ENCODE results near the gene MLLT3. TPM values are rescaled to one million over a fixed set of nuclear protein-coding genes. Genes with fewer than 3 reads are reported as not detected.

MLLT3 gene
- total and polyA plus RNA-seq, 2 of the 8 experiments (the other 6 are each of a cell fraction or from before 2014, with no cell fraction given) = 5.9 to 9.6 TPM

DNA sequence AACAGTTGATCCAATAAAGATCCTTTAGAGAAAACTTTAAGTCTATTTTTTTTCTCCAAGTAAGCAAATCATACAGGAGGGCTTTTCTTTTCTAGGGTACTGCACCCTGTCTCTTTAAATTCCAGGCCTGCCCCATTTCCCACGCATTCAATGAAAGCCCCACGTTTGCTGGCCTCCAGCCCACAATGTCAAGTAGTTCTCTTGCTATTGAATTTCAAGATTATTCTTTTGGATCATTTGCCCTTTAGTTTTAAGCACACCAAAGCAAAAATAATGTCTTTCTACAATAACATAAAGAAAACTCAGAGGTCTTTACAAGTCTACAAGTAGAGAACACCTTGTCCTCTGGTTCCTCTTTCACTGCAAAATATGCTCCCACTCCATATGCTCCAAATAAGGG lies 15.6 kb downstream of the MLLT3 start (continued):
- no peak for TF ChIP-seq CEBPB (IDR thresholded peaks at IDR 0.05; ENCODE audit: low read depth, low read length)
- TF ChIP-seq SP1 (IDR thresholded peaks at IDR 0.05; ENCODE audit: low read depth, low read length) = no peak
- TF ChIP-seq SIN3A (conservative IDR thresholded peaks at IDR 0.05 in 1 of 2, IDR thresholded peaks at IDR 0.05 in 1 of 2; ENCODE audit: low read depth in 1 of 2, low read length in 2 of 2) = no peak
- no peak for TF ChIP-seq ZNF274 (IDR thresholded peaks at IDR 0.05; ENCODE audit: borderline replicate concordance, extremely low read depth, low read length)
- no peak for TF ChIP-seq CBX8 (IDR thresholded peaks at IDR 0.05; ENCODE audit: borderline replicate concordance, low read depth, low read length)
- no peak for TF ChIP-seq EZH2 (IDR thresholded peaks at IDR 0.05; ENCODE audit: low read depth, low read length, severe bottlenecking)

Data from H1 (cell line).